Measurements from ENCODE around the gene UBC.
"Not testable (repeated sequence)": the region's sequence is repeated elsewhere in the genome, so short reads cannot be mapped to it uniquely, and the experiment has no call there.

The UBC gene

GRCh38 chr12:124930586-124930985, 16.1 kb upstream of the UBC start:
- DNase-seq, result no peak

GRCh38 chr12:124929649-124930419, 15.4 kb upstream of the UBC start:
- DNase-seq, result no peak

GRCh38 chr12:124928912-124929530, 14.6 kb upstream of the UBC start:
- DNase-seq, result no peak

GRCh38 chr12:124928095-124928911, 13.9 kb upstream of the UBC start:
- DNase-seq, result no peak

DNA sequence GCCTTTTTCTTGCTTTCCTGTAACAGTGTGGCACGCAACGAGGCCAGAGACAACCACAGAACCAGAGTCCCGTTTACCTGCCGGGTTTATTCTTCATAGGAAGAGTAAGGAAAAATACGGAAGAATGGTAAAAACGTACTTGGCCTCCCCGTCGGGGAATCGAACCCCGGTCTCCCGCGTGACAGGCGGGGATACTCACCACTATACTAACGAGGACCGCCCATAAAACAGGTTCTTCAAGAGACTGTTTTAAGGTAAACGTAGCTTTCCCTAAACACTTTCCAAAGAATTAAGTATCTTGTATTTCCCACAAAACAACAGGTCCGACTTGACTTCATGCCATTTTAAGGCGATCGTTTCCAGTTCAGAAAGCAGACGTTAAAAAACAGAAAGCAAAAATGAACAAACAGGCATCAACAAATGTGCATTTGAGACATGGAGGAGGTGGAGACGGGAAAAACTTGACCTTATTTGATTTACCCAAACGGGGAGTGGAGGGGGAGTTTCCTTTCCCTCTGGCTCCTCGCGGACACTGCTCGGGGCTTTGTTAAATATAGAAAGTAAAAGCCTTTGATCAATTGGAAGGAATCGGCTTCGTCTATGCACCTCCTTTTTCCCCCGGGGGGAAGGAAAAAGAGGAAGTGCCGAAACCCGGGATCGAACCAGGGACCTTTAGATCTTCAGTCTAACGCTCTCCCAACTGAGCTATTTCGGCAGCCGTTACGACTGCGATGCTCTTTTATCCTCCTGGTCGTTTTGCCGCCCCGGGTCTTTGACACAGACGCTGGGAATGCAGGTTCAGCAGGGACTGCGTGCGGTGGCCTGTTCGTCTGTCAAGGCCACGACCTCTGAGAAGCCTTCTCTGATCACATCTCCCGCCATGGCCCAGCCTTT, 13.0 kb upstream of the UBC start:
- no peak for DNase-seq

DNA sequence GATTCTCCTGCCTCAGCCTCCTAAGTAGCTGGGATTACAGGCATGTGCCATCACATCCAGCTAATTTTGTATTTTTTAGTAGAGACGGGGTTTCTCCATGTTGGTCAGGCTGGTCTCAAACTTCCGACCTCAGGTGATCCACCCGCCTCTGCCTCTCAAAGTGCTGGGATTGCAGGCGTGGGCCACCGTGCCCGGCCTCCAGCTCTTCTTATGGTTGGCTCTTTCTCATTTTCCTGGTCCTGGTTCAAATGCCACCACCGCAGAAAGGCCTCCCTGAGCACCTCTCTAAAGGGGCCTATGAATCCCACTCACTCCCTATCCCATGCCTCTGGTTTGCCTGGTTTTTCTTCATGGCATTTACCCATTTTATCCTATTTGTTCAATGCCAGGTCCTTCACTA, 11.3 kb upstream of the UBC start:
- not testable (repeated sequence) for DNase-seq

GRCh38 chr12:124925117-124925516, 10.7 kb upstream of the UBC start:
- DNase-seq, result no peak

DNA sequence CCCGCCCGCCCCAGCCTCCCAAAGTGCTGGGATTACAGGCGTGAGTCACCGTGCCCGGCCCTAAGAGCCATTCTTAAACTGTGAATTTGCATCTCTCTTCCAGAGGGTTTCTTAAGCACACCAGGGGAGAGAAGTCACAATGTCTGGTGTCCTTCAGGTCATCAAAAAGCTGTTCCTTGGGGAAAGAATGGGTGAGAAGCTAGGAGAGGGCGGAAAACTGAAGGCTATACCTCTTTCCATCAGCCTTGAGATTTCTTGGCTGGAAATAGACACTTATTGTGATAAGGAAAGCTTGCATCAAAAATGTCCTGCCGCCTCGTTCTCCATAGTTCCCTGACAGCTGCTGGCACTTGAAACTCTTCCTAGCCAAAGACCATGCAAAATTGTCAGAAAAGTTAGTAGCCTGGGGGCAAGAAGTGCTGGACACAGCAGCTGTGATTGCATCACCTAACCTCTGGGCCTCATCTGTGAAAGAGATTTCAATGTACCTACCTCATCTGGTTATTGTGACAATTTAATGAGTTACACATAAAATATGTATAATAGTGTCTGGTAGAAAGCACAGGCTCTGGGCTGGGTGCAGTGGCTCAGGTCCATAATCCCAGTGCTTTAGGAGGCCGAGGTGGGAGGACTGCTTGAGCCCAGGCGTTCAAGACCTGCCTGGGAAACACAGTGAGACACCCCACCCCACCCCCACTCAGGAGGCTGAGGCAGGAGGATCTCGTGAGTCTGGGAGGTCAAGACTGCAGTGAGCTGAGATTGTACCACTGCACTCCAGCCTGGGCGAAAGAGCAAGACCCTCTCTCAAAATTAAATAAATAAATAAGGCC, 9.7 kb upstream of the UBC start:
- DNase-seq, result no peak

GRCh38 chr12:124921200-124922031, 7.0 kb upstream of the UBC start:
- DNase-seq, result no peak

GRCh38 chr12:124920353-124920935, 6.0 kb upstream of the UBC start:
- no peak for DNase-seq

DNA sequence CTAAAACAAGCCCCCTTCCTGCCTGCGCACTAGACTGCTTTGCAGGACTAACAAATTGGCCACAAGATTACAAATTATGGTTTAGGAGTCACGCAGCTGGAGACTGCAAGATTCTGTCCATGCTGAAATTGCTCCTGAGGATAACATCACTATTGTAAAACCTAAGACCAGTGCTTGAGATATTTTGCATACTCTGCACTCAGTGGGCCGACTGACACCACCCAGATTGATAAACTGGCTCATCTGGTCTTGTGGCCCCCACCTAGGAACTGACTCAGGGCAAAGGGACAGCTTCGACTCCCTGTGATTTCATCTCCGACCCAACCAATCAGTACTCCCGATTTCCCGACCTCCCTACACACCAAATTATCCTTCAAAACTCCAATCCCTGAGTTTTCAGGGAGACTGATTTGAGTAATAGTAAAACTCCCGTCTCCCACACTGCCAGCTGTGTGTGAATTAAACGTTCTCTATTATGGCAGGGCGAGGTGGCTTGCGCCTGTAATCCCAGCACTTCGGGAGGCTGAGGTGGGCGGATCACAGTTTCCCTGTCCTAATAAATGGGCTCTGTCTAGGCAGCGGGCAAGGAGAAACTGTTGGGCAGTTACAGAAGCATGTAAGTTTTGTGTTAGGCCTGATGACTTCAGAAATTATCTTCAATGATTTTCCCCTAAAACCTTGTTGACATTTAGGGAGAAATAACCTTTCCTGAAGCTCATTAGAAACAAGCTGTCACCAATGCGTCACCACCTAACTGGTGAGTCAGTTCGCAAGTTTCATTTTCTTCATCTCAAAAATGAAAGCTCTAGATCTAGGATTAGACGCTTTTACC, 5.3 kb upstream of the UBC start:
- no peak for DNase-seq

DNA sequence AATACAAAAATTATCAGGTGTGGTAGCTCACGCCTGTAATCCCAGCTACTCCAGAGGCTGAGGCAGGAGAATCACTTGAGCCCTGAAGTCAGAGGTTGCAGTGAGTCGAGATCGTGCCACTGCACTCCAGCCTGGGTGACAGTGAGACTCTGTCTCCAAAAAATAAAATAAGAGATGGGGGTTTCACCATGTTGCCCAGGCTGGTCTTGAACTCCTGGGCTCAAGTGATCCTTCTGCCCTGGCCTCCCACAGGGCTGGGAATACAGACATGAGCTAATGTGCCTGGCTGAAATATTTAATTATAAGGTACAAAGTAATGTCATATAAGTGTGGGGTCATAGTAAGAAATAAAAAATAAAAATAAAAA, 4.2 kb upstream of the UBC start:
- DNase-seq, result not testable (repeated sequence)

- no peak for DNase-seq
Observed at GRCh38 chr12:124917841-124918621, 3.6 kb upstream of the UBC start.

DNA sequence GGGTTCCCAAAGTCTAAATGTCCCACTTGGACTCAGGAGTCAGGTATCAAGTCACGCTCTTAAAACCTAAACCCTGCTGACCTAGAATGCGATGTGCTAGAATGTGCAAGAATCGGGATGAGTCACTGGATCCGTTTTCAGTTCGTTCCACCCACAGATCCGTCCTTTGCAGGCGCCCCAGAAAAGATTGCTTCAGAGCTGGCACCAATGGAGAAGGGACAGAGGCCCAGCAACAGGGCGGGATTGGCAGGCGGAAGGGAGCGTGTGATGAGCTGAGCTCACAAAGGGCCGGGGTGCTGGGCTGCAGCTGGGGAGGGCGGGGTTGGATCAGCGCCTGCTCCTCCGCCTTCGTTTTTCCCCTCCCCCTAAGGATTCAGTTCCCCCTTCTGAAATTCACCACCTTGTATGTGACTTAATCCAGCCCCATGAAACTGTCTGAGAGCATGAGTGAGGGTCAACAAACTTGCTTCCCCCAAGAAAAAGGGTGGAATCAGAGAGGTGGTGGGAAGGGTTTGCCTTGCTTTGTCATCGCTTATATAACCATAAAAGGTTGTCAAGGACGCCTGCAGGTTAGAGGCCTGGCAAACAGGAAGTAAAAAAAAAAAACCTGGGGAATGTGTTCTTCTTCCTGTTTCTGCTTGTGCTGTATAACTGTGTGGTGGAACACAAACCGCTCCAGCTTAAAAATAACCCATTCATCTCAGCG, 2.8 kb upstream of the UBC start:
- DNase-seq, result no peak

DNA sequence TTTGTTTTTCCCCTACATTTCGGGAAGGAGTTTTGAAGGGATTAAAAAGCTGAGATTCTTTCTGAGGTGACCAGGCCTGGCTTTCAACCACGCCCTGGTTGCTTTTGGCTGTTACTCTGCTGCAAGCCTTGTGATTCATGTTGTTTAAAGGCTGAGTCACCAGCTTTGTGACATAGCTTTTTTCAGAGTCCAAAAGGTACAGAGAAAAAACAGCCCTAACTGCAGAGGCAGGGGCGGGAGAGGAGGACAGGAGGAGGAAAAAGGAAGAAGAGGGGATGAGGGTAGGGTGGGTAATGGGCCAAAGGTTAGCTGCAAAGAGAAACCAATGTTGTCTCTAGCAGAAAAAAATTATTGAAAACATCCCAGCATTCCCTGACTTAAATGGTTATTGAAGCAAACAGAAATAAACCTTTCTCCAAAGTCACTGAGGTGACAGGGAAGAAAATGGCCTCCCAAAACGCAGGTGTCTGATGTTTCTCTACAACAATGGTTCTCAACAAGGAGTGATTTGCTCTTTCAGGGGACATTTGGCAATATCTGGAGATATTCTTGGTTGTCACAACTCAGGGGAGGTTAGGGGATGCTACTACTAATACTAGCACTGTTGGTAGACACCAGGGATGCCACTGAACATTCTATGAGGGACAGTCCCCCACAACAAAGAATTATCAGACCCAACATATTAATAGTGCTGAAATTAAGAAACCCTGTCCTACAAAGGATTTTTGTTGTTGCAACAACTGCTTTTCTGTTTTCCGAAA, 2.1 kb upstream of the UBC start:
- no peak for DNase-seq

- DNase-seq, result no peak
Observed at GRCh38 chr12:124915239-124916236, 1.1 kb upstream of the UBC start.
